Transverse colon (tissue), 3 donors: ENCODE results near the gene KYNU.

ENCODE experiments used
- CTCF ChIP-seq, 5 experiments: fragments of 200-600 bp in 3 of 5; fragments of 450-650 bp in 2 of 5; sonication (generic) in 3 of 5; IDR thresholded peaks; 1 replicate in 2 of 5; 2 replicates in 3 of 5; pipeline ENCODE4 v1.5.1; 2016 to 2017; ENCODE audit warnings: antibody characterized with exemption in 5 of 5, inconsistent platforms in 3 of 5, mild to moderate bottlenecking in 2 of 5, moderate library complexity in 1 of 5
- POLR2A ChIP-seq: fragments of 450-650 bp; IDR thresholded peaks from one replicate; pipeline ENCODE4 v1.6.1; 2016; ENCODE audit warnings: antibody characterized with exemption, mild to moderate bottlenecking, moderate library complexity

- TF ChIP-seq POLR2A (no peak), CTCF (IDR thresholded peaks at IDR 0.05) (no peak)
Observed at GRCh38 chr2:142926445-142926844, 49.0 kb downstream of the KYNU start.
